IPS-NIHi7 (cell line): ENCODE data around the gene HEBP2.

Experiments used
- DNase-seq: peaks from one replicate; pipeline ENCODE4 v3.0.0; 2012; ENCODE audit warnings: mixed read lengths; ENCODE audit errors: extremely low spot score

Gene HEBP2

DNA sequence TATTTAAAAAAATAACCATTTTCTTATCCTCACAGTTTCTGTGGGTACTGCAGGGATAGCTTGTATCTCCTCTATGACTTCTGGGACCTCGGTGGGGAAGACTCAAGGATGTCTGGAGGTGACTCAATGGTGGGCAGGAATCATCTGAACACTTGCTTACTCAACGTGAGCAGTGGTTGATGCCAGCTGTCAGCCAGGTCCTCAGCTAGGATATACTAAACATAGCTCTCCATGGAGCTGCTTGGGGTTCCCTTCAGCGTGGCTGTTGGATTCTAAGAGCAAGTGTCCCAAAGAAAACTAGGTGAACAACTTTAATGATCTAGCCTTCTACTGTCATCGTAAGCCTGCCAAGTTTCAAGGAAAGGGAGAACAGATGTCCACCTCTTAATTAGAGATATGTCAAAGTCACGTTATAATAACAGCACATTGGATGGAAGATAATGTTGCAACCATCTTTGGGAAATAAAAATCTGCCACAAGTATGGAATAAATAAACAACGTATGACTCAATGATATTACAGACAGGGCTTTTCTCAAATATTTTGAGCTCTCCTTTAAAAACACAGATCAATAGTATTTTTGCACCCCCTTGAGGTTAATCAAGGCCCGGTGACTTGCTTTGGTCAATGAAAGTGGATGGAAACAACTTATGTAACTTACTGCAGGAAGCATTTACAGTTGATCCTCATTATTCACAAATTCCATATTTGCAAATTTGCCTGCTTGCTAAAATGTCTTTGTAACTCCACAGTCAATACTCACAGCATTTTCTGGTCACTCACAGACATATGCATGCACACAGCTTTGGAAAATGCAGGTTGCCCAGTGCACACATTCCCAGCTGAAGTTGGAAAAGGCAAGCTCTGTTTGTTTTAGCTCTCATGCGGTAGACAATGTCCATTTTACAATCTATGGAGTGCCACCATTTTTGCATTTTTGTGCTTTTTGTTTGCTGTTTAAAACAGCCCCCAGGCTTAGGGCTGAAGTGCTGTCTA, 6.6 kb upstream of the HEBP2 start:
- no peak for DNase-seq

DNA sequence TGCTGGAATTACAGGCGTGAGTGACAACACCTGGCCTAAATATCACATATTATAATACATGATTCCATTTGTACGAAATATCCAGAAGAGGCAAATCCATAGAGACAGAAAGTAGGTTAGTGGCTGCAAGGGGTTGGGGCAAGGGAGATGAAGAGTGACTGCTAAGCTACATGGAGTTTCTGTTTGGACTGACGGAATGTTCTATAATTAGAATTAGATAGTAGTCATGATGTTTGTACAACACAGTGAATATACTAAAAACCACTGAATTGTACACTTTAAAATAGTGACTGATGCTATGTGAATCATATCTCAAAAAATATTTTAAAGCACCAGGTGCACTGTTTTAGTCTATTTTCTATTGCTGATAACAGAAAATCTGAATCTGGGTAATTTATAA, 3.7 kb upstream of the HEBP2 start:
- DNase-seq: no peak

DNA sequence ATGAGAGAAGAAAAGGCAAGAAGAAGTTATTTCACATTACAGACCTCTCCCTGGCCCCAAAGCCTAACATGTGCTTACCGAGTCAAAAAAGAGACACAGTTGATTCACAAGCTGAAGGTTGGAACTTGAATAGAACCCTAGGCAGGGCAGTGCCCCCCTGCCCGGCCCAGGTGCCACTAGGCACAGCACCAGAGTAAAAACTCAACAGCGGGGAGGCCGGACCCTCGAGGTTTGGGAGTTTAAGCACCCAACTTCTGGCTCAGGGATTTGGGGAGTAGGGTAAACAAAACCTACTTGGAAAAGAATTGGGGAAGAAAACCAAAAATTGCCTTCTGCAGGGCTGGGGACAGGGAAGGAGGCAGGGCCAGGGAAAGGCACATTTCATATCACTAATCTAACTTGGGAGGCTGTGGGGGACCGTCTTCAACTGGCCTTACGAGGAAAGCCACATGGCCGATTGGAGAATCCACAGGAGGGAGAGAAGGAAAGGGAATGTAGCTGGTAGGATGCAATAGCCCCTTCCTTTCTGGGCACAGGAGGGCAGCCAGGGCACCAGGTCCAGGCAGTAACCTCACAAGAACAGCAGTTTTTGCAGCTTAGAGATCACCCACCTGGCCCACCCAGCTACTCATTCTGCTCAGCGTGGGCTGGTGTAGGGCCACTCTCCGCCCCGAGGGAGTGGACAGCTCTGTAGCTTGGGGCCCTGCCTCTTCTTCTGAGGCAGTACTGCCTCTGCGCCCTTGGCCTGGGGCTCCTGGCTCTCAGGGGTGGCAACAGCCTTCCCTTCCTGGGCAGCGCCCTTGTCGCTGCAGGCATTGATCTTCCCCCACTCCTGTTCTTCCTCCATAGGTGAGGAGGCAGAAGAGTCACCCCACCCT, 1.8 kb upstream of the HEBP2 start:
- DNase-seq: no peak

DNA sequence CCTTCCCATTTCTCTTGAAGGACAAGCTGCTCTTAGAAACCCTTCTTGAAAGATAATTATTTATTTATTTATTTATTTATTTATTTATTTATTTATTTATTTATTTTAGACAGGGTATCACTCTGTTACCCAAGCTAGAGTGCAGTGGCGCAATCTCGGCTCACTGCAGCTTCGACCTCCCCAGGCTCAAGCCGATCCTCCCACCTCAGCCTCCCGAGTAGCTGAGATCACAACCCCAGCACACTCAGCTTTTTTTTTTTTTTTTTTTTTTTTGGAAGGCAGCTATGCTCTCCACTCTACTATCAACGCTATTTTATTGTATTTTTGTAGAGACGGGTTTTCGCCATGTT, 1.2 kb upstream of the HEBP2 start:
- DNase-seq: no peak

DNA sequence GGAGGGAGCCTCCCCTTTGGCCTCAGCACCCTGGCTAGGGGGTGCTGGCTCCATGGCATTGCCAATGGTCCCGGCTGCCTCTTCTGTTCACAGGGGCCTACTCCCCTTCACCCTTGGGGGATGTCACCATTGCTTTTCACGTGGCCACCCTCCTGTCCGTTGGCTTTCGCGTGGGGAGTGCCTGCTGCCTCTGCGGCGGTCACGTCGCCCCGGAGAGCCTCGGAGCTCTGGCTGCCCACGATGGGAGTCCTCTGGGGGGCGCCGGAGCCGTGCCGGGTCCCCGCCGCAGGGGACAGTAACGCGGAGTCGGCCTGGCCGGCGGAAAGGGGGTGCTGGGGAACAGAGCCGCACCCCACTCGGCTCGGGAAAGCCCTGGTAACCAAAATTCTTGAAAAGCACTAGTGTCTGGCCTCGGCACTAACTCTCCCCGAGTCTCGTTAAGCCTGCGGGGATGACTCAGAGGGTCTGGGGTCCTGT, 661 bp upstream of the HEBP2 start:
- peak; percentile 50 for DNase-seq

DNA sequence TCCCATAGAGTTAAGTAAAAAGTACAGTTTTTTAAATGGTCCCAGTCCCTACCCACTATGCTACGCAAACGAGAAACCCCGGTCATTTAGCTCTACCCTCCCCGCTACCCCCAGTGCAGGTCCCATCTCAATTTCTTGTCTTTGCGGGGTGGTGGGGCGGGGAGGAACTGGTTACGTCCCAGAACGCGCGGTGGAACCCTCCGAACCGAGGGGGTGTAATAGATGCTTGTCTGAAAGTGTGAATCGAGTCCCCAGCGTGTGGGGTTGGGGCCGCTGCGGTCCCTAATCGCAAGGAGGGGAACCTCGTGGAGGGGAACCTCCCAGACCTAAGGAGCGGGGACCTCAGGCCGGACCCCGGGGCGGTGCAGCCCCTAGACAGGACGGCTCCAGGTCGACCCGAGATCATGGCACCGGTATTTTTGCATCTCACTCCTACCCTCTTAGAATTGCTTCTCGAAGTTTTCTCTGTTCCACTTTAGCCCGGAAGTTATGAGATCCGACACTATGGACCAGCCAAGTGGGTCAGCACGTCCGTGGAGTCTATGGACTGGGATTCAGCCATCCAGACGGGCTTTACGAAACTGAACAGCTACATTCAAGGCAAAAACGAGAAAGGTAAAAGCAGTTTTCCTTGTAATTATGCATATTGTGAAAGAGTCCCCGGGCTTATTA, 779 bp downstream of the HEBP2 start:
- DNase-seq: peak; percentile 30

DNA sequence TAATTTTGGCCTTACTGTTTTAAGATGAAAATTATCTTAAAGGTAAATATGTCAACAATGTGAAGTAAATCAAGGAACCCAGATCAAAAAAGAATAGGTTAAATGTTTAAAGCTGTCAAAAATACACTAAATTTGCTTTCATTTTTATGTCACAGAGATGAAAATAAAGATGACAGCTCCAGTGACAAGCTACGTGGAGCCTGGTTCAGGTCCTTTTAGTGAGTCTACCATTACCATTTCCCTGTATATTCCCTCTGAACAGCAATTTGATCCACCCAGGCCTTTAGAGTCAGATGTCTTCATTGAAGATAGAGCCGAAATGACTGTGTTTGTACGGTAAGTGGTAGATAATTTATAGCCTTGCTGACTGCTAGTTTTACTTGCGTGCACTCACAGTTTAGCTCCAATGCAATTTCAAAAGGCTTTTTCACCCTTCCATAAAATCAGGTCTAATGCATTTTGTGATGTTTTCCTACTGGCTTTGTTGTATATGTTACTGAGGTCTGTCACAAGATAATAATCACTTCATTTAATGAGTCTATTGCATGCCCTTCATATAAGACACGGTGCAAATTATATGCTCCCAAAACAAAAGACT, 1.9 kb downstream of the HEBP2 start:
- no peak for DNase-seq

DNA sequence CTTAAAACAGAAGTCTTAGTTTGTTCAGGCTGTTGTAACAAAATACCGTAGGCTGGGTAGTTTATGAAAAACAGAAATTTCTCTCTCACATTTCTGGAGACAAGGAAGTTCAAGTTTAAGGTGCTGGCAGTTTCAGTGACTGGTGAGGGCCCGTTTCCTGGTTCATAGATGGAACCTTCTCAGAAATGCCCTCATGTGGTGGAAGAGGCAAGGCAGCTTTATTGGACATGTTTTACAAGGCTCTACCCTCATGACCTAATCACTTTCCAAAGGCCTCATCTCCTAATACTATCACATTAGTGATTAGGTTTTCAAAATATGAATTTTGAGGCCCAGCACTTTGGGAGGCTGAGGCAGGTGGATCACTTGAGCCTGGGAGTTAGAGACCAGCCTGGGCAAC, 2.4 kb downstream of the HEBP2 start:
- no peak for DNase-seq

DNA sequence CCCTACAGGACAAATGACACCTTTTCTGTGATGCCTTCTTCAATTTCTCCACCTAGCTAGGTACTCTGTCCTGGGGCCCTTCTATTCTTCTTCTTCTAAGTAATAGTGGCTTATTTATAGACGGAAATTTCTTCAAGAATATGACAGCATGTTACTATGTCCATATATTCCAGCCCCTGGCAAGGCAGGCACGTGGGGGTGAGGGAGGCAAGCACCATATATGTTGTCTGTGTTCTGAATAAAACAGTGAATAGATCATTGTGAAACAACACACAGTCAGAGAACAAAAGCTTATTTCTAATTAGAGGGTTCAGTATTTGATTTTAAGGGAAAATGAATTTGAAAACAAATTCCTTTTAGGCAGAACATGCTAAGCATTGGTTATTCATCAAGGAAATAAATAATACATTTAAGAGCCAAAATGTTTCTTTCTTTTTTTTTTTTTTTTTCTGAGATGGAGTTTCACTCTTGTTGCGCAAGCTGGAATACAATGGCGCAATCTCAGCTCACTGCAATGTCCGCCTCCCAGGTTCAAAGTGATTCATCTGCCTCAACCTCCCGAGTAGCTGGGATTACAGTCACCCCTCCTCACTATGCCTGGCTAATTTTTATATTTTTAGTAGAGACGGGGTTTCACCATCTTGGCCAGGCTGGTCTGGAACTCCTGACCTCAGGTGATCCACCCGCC, 6.2 kb downstream of the HEBP2 start:
- no peak for DNase-seq

DNA sequence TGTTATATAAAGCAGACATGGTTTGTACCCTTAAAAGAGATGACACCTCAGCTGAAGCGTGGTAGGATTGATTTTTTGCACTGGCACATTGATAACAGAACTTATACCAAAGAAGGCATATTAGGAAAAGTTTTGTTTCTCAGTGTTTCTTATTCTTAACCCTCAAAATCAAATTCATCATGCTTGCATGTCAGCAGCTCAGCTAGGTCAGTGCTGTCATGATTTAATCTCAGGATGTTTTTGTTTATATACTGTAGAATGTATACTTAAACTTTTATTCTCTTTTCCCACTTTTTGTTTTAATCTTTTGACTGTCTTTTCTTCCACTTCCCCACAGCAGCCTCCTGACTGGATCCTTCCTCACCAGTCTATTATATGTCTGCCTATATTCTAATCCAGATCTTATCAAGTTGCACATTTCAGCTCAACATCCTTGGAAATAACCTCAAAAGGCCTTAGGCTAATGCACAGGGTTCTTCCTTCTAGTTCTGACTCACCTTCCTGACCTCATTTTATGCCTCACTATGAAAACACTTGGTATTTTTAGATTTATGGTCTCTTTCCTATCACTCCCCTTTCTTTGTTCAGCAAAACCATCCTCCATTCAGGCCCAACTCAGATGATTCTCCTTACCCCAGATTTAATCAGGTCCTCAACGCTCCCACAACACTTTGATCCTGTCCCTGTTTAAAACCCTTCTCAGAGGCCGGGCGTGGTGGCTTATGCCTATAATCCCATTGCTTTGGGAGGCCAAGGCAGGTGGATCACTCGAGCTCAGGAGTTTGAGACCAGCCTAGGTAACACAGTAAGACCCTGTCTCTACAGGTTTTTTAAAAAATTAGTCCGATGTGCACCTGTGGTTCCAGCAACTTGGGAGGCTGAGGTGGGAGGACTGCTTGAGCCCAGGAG, 7.2 kb downstream of the HEBP2 start:
- no peak for DNase-seq

DNA sequence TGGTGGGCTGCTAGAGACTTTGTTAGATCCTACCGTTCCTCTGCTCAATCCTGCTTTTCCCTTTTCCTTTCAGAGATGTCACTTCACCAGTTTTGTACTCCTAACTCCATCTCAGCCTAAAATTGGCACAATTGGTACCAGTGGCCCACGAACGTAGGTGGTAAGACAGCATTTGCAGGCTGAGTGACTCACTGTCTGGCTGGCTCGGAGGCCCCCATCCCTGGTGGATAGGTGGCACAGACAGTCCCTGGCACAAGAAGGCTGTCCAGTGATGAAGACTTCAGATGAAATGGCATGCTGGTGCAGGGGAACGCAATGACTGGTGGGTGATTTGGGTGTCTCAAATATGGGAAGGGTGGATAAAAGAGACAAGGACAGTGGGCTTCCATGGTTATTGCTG, 11.1 kb downstream of the HEBP2 start:
- DNase-seq: no peak

DNA sequence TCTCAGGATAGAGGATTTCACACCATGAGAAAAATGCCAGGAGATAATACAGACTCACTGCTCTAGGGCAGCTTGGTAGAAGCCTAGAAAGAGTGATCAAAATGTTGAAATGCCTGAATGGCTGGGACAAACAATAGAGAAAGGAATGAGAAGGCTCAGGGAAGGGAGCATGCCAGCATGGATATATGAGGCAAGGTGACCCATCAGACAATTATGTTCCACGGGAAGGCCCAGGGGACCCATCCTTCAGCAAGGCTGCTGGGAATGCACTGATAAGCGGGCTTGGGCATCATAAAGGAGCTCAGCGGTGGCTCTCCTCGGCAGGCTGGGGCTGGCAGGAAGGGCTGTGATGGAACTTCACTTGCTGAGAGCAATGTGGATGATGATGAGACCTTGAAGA, 12.2 kb downstream of the HEBP2 start:
- no peak for DNase-seq

DNA sequence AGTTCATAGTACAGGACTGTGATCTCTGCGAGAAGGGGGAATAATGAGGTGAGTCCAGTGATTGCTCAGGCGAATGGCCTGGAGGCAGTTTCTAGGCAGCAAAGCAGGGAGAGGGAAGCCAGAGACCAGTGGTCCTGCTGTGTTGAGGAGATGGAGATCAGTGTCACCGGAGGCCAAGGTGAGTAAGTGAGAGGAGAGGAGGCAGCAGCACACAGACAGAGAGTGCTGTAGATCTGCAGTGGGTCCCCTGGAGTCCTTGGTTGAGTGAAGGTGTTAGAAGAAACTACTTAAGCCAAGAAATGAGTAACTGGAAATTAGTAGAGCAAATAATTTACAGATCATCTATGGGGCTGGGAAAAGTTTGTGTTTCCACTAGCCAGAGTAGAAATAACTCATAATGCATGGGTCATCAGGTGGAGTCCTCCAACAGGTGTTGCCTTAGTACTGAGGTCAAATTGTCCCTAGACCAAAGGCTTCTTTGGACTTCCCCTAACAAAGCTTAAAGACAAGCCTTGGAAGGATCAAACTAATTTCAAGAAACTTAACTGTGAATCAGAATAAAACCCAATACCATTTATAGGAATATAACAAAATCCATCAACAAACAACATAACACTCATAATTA, 13.6 kb downstream of the HEBP2 start:
- DNase-seq: no peak

DNA sequence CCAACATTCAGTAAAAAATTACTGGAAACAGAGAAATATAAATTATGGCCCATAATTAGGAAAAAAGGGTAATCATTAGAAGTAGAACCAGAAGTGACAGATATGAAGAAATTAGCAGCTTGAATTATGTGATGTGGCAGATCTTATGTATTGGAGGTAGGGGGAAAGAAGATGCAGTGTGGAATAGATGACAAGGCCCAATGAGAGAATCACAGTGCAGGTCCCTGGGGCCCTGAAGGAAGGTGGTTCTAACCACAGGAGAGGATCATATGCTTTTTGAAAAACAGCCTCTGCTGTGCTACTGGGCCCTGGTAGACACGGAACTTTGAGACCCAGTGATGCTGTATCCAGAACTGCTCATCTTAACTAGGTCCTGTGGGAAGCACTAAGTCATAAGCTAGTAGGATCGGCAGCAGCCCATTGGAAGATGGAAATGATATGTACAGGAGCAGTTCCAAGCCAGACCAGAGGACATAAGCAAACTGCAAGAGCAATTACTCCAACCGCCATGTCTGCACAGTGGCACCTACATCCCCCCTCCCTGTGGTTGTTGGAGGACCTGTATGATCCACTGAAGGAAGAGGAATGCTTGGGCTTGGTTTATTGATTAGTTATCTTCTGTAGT, 14.2 kb downstream of the HEBP2 start:
- DNase-seq: no peak

DNA sequence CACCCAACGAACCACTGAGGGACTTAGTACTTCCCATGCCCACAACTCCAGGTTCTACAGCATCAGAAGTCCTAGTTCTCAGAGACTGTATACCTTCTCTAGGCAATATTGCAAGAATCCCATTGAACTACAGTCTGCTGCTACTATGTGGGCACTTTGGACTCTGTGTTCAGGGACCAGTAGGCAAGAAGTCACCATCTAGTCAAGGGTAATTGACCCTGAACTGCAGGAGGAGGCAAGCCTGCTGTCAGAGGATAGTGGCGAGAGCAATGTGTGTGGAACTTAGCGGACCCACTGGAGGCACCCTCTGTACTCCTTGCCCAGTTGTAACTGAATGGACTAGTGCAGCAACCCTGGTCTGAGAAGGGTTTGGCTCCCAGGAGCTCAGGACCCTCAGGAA, 15.7 kb downstream of the HEBP2 start:
- DNase-seq: no peak

DNA sequence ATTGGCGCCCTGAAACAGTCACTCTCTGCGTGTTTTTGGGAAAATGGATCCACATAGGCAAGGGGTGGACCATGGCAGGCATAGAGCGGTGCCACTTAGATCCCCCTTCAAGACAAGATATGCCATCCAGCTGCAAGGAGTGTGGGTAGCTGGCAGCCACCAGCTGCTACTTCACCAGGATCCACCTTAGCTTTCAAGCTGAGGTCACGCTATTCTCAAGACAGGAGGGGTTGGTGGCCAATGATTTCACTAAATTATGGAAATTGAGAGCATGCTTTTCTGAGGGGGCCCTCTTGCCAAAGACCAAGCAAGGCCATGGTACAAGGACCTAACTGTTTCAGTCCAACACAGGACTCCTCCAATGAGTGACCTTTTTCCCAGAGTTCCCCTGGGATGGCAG, 16.3 kb downstream of the HEBP2 start:
- DNase-seq: no peak

DNA sequence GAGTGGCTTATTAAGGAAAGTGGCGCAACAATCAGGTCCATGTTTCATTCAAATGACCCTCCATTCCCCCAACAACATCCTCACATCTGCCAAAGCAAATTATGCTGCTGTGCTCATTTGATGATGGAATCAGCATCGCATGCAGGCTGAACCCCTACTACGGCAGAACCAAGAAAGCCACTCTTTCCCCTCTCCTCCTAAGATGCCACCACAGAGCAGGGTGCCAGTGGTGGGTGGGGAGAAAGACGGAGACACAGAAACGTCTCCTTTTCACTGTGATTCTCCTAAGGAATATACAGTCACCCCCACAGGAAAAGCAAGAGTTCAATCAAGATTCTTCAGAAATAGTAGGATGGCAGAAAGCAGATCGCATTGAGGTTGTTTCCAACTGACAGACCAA, 17.1 kb downstream of the HEBP2 start:
- no peak for DNase-seq

DNA sequence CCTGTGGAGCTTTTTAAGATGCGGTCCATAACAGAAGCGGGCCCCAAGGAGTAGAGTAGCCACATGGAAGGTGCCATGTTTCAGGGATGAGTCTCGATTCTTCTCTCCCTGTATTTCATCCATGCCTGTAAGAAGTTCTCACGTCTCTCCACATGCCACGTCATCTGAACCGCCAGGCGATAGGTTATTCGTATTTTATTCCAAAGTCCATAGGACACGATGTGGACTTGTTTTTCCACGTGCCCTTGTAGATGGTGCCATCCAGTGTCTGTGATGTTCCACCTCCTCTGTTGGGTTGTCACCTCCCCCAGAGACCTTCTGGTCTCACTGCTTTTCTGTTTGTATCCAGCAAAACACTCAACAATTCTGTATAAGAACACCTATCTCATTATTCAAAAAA, 17.6 kb downstream of the HEBP2 start:
- no peak for DNase-seq

DNA sequence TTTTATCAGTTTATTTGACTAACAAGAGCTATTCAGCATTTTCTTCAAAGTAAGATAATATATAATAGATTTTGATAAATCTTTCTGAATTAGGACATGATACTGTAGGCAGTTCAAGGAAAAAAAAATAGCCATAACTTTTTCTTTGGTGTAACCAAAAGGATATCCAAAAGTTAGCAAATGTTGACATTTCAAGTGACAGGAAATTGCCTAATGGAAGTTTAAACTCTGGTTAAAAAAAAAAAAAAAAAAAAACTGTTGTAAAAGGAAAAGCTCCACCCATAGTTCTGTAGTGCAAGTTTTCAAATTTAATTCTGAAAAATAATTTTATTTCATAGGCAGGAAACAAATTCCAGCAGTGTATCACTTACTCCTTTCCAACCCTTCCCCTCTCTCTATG, 18.8 kb downstream of the HEBP2 start:
- no peak for DNase-seq
